Endothelial cell (in vitro differentiated cells): Measurements from ENCODE around the gene TYW5. TPM values are rescaled to one million over a fixed set of nuclear protein-coding genes. Genes with fewer than 3 reads are reported as not detected.

ENCODE experiments used
- DNase-seq: peaks from one replicate; pipeline ENCODE4 v3.0.0; 2021; ENCODE audit warnings: low spot score
- H3K27ac Mint-ChIP-seq: one replicate; pipeline ENCODE4 v1.8.0; 2021; ENCODE audit warnings: mixed read lengths, inconsistent platforms; ENCODE audit not compliant: unreplicated experiment
- H3K27me3 Mint-ChIP-seq: one replicate; pipeline ENCODE4 v1.8.0; 2021; ENCODE audit warnings: mild to moderate bottlenecking, moderate library complexity, mixed read lengths, inconsistent platforms; ENCODE audit not compliant: unreplicated experiment
- H3K36me3 Mint-ChIP-seq: one replicate; pipeline ENCODE4 v1.8.0; 2021; ENCODE audit warnings: mild to moderate bottlenecking, low read depth, mixed read lengths, inconsistent platforms; ENCODE audit not compliant: unreplicated experiment
- H3K4me1 Mint-ChIP-seq: one replicate; pipeline ENCODE4 v1.8.0; 2021; ENCODE audit warnings: mild to moderate bottlenecking, mixed read lengths, inconsistent platforms; ENCODE audit not compliant: unreplicated experiment
- H3K4me3 Mint-ChIP-seq: one replicate; pipeline ENCODE4 v1.8.0; 2021; ENCODE audit warnings: mild to moderate bottlenecking, mixed read lengths, inconsistent platforms; ENCODE audit not compliant: unreplicated experiment
- H3K9me3 Mint-ChIP-seq: one replicate; pipeline ENCODE4 v1.8.0; 2021; ENCODE audit warnings: mixed read lengths, inconsistent platforms; ENCODE audit not compliant: unreplicated experiment
- total RNA-seq: library from RNA; stranded (reverse); fragmentation: NEBNext Ultra II Directional; extraction: Animal tissue kit (Norgen Biotek cat#: 25700); gene quantifications from one replicate; pipeline ENCODE4 v1.2.1, GENCODE V29; 2021; ENCODE audit not compliant: unreplicated experiment
- TF ChIP-seq, protein P1 (sequence below): fragments of 200-600 bp; sonication (generic); IDR thresholded peaks from one replicate; pipeline ENCODE4 v1.5.0; 2021; ENCODE audit warnings: antibody characterized with exemption; ENCODE audit not compliant: unreplicated experiment

Gene TYW5
- total RNA-seq, 1 donor from 2014 or later: 8.3 TPM

- TF ChIP-seq, protein P1, sequence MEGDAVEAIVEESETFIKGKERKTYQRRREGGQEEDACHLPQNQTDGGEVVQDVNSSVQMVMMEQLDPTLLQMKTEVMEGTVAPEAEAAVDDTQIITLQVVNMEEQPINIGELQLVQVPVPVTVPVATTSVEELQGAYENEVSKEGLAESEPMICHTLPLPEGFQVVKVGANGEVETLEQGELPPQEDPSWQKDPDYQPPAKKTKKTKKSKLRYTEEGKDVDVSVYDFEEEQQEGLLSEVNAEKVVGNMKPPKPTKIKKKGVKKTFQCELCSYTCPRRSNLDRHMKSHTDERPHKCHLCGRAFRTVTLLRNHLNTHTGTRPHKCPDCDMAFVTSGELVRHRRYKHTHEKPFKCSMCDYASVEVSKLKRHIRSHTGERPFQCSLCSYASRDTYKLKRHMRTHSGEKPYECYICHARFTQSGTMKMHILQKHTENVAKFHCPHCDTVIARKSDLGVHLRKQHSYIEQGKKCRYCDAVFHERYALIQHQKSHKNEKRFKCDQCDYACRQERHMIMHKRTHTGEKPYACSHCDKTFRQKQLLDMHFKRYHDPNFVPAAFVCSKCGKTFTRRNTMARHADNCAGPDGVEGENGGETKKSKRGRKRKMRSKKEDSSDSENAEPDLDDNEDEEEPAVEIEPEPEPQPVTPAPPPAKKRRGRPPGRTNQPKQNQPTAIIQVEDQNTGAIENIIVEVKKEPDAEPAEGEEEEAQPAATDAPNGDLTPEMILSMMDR: no peak
- peak overlapping the region; percentile 72 for H3K27ac Mint-ChIP-seq
- H3K36me3 Mint-ChIP-seq: no peaks in the 10 kb centered on the region
- DNase-seq: no peak
- H3K27me3 Mint-ChIP-seq: peaks cover 1% of the 10 kb centered on the region
- no peak overlapping the region for H3K4me3 Mint-ChIP-seq
- H3K9me3 Mint-ChIP-seq: no peaks in the 10 kb centered on the region
- H3K4me1 Mint-ChIP-seq: peaks cover 13% of the 10 kb centered on the region
Measured at GRCh38 chr2:199902486-199903110, 52.7 kb downstream of the TYW5 start.

DNA sequence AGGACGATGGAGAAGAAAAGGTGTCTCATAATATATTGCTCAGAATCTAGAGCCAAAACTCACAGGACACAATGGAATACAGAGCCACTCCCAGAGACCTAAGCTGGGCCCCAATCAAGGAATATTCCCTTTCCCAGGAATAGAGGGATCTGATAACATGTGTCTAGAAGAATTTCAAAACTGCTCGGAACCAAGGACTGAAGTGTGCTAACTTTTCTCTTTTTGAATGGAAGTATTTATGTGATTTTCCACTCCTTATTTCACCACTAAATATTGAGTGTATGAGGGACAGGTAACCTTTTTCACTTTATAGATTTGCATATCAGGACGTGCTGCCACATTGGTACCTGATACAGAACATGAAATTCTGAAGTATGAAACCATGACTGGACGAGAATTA, 53.3 kb downstream of the TYW5 start:
- peaks cover 1% of the 10 kb centered on the region for H3K27me3 Mint-ChIP-seq
- no peak overlapping the region for H3K4me3 Mint-ChIP-seq
- no peak for DNase-seq
- peaks cover 13% of the 10 kb centered on the region for H3K4me1 Mint-ChIP-seq
- no peaks in the 10 kb centered on the region for H3K36me3 Mint-ChIP-seq
- TF ChIP-seq, protein P1: no peak
- no peaks in the 10 kb centered on the region for H3K9me3 Mint-ChIP-seq
- H3K27ac Mint-ChIP-seq: peak overlapping the region; percentile 72

DNA sequence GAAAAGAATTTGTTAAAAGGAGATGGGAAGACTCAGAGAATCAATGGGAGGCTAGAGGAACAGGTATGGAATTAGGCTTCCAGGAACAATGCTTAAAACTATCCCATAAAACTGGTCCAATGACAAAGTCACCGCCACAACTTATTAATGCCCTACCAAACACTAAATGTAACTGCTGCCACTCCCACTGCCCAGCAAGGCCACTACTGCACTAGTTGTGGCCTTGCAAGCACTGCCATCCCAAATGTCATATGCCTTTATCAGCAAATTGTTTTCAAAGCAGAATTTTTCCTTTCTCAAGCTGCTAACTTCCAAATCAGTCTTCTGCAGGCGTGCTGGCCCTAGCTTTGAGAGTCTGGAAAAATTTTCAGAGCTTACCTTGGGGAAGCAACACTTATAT, 58.7 kb downstream of the TYW5 start:
- TF ChIP-seq, protein P1: no peak
- DNase-seq: no peak
- no peak overlapping the region for H3K27ac Mint-ChIP-seq
- H3K4me3 Mint-ChIP-seq: no peak overlapping the region
- no peaks in the 10 kb centered on the region for H3K27me3 Mint-ChIP-seq
- no peaks in the 10 kb centered on the region for H3K9me3 Mint-ChIP-seq
- H3K4me1 Mint-ChIP-seq: no peaks in the 10 kb centered on the region
- no peaks in the 10 kb centered on the region for H3K36me3 Mint-ChIP-seq

DNA sequence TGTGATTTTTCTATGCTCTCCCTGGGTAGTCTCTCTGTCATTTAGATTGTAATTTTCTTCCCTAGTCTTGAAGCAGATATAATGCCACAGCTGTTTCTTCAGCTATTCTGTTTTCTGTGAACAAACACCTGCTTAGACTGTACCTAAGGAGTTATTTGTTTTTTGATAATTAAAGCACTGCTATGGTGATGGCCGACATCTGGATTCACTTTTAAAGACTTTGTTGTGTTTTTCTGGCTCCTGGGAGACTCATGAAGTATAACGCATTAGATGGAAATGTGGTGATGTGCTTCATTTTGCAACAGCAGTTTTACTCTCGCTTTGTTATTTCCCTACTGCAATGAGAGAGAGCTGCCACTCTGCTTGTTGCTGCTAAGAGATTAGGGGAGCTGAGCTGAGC, 59.9 kb downstream of the TYW5 start:
- no peak overlapping the region for H3K4me3 Mint-ChIP-seq
- no peak for DNase-seq
- TF ChIP-seq, protein P1: no peak
- no peaks in the 10 kb centered on the region for H3K4me1 Mint-ChIP-seq
- H3K9me3 Mint-ChIP-seq: no peaks in the 10 kb centered on the region
- no peaks in the 10 kb centered on the region for H3K36me3 Mint-ChIP-seq
- H3K27ac Mint-ChIP-seq: no peak overlapping the region
- no peaks in the 10 kb centered on the region for H3K27me3 Mint-ChIP-seq

DNA sequence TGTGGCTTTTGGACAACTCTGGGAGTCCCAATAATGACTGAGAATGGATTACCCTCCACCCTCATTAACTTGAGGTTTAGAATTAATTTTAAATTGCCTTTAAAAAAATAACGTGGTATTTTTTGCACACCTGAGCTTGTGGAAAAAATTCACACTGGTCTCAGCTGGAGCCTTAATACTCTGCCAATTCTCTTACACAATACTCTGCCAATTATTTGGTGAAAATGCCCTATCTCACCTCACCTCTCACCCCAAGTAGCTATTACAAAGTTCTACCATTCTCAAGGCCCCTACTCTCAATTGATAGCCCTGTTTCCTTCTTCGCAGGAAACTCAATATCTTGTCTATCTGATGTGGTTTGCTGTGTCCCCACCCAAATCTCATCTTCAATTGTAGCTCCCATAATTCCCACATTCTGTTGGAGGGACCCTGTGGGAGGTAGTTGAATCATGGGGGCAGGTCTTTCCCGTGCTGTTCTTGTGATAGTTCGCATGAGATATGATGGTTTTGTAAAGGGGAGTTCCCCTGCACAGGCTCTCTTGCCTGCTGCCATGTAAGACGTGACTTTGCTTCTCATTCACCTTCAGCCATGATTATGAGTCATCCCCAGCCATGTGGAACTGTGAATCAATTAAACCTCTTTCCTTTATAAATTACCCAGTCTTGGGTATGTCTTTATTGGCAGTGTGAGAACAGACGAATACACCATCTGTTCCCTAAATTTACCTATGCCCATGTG, 71.6 kb downstream of the TYW5 start:
- Mint-ChIP-seq H3K27ac (no peak overlapping the region), H3K9me3 (no peaks in the 10 kb centered on the region), H3K36me3 (no peaks in the 10 kb centered on the region), H3K4me1 (no peaks in the 10 kb centered on the region), H3K27me3 (no peaks in the 10 kb centered on the region), H3K4me3 (no peak overlapping the region)
- DNase-seq: no peak
- TF ChIP-seq, protein P1: no peak
